Stimulated activated CD4-positive, alpha-beta T cell treated with anti-CD3 and anti-CD28 coated beads, Interleukin-1b, Interleukin-23, amount 100 ng/mL, for 24 hours (primary cell): Measurements from ENCODE around the gene SLC35E2B.
"Not testable (repeated sequence)": the region's sequence is repeated elsewhere in the genome, so short reads cannot be mapped to it uniquely, and the experiment has no call there.

Source experiments
- DNase-seq, 4 experiments: peaks; one replicate each; pipeline ENCODE4 v3.0.0-alpha.2; 2020; ENCODE audit warnings: low read depth in 4 of 4, low spot score in 1 of 4

Gene SLC35E2B

DNA sequence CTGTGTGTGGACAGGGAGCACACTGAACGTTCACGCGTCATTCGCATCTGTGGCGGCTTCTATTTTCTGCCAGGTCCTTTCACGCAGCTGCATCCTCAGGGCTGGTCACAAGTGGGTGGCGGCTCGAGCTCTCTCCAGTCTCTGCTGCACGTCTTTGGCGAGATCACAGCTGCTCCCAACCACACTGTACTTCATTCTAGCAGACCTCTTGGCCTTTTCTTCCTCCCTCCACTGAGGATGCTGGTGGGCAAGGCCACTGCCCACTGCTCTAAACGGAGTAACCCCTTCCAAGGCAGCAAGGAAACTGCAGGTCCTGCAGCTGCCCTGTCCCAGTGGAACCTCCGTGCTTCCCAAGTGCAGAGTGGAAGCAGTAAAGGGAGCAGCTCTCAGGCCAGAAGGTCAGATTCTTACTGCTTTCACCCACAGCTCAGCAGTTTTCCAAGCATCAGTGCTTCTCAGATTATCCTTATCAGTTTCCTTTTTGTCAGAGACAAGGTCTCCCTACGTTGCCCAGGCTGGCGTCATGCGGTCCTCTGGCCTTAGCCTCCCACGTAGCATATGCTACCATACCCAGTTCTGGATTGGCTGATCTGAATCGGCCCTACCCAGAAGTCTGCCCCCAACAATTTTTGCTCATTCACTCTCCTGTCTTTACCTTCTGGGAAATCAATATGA, 44.9 kb downstream of the SLC35E2B start:
- DNase-seq: not testable (repeated sequence)

DNA sequence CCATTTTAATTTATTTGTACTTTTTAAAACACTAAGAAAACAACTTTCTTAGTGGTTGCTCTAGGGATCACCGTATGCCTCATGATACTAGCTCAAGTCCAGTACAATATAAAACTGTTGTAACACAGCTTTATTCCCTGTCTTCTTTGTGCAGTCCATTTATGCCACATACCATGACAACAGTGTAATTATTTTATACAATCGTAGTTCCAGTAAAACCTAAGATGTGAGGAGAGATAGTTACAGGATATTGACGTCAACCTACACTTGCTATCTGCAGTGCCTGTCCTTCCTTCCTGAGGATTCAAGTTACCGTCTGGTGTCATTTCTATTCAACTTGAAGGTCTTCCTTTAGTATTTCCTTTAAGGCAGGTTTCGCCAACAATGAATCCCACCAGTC, 46.3 kb downstream of the SLC35E2B start:
- not testable (repeated sequence) for DNase-seq

DNA sequence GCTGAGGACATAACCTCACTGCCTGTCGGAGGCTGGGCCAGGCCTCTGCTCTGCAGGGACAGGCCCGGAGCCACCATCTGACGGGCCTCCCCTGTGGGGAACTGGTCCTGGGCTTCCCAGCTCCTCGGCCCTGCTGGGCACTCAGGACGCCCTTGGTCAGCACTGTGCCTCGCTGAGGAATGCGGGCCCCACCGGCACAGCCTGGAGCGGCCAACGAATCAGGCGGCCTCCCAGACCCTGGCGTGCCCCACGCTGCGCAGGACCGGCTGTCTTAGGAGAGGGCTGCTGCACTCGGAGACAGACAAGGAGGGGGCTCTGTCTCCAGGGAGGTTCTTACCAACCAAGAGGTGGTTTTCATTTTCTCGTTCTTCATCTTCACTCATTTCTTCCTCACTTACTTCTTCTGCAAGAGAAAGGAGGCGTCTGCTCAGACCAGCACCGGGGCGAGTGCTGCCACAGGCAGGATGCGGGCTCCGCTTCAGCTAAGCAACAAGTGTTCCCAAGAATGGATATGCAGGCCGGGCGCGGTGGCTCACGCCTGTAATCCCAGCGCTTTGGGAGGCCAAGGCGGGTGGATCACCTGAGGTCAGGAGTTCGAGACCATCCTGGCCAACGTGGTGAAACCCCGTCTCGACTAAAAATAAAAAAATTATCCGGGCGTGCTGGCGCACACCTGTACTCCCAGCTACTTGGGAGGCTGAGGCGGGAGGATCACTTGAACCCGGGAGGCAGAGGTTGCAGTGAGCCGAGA, 51.7 kb downstream of the SLC35E2B start:
- DNase-seq: not testable (repeated sequence)

DNA sequence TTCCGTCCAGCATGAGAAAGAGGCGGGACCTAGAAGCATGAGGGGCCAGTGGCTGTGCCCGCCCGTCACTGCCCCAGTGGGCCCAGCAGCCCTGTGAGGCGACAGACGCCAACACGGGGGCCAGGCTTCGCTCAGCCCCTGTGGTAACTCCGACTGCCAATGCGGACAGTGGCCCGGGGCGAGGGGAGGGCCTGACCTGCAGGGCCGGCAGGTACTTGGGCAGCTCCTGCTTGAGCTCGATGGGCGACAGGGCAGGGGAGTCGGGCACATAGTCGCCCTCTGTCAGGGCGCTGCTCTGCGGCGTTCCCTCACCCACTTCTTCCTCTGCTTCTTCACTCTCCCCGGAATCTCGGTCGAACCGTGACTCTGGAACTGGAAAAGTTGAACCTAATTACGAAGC, 52.5 kb downstream of the SLC35E2B start:
- DNase-seq: not testable (repeated sequence)

DNA sequence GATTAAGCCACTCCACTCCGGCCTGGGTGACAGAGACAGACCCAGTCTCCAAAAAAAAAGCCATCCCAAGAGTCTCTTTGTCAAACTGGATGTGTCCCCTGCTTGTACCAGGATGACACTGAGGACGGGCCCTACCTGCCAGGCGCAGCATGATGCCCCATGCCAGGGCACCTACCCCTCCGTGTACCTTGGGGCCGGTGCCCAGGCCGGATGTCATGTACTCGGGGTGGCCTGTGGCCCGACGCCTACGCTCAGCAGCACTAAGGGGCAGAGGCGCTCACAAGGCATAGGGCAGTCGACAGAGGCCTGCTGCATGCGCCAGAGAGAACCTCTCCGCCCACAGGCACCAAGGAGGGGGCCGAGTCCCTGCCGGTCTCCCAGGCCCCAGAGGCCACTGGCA, 53.2 kb downstream of the SLC35E2B start:
- DNase-seq: not testable (repeated sequence)

DNA sequence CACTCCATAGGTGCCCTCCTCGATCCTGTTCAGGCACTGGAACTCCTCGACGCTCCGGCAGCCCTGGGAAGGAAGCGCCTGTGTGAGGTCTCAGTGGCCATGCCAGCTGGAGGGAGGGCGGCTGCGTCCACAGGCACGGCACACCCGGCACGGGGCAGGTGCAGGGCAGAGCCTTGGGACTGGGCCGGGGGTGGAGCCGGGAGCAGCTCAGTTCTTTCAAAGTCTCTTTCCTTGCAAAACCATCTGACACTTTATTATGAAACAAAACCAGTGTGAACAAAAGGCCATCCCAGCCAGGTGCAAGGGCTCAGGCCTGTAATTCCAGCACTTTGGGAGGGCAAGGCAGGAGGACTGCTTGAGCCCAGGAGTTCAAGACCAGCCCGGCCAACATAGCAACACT, 54.1 kb downstream of the SLC35E2B start:
- DNase-seq: not testable (repeated sequence)

DNA sequence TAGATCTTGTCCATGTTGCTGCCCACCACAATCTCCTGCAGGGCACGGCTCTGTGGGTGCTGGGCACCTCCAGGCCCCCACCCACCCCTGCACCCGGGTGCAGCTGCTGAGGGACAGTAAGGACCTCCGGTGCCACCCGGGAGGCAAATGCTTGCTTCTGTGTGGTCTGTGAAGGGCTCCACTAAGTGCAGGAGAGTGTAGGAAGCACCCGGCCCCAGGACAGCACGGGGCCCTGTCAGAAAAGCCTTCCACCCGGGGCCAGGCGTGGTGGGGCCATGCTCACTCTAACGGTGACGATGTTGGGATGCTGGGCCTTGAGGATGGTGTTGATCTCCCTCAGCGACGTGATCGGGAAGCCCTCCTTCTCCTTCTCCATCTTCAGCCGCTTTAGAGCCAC, 55.1 kb downstream of the SLC35E2B start:
- not testable (repeated sequence) for DNase-seq

DNA sequence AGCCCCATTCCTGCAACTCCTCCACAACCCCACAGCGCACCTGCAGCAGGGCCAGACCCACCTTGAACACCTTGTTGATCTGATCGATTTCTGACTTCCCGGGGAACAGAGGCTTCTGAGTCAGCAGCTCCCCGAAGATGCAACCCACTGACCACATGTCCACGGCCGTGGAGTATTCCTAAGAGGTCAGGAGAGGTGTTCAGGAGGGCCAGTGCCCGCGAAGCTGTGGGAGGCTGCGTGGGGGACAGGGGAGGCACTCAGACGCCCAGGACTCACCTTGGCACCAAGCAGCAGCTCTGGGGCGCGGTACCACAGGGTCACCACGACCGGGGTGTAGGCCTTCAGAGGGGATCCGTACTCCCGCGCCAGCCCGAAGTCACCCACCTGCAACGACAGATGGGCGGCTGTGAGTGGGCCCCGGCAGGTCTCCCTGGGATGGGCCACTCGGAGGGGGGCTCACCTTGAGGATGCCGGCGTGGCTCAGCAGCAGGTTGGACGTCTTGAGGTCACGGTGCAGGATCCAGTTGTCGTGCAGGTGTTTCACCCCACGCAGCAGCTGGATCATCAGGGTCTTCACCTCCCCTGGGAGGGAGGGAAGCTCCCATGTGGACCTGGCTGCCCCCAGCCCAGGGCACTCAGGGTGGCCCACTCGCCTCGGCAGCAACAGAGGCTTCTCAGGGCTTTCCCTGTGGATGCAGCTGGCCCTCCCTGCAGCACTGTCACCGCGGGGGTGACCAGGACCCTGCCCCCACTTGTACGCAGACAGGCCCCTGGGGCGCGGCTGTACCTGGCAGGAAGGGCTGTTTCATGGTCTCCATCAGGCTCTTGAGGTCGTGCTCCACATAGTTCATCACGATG, 55.7 kb downstream of the SLC35E2B start:
- not testable (repeated sequence) for DNase-seq

DNA sequence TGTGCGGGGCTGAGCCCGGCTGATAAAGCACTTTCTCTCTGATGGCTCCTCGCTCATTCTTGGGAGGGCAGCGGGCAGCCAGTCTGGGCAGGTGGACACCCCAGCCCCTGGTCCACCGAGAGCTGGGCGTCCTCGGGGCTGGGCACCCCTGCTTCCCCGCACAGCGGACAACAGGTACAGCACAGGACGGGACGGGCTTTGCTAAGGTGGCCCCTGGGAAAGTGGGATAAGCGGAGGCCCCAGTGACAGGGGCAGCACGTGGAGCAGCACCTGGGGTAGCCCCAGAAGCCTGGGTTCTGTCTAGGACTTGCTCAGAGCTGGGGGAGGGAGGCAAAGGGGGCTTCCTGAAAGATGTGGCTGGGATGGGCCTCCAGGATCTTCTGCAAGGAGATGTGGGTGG, 58.0 kb downstream of the SLC35E2B start:
- DNase-seq: not testable (repeated sequence)

DNA sequence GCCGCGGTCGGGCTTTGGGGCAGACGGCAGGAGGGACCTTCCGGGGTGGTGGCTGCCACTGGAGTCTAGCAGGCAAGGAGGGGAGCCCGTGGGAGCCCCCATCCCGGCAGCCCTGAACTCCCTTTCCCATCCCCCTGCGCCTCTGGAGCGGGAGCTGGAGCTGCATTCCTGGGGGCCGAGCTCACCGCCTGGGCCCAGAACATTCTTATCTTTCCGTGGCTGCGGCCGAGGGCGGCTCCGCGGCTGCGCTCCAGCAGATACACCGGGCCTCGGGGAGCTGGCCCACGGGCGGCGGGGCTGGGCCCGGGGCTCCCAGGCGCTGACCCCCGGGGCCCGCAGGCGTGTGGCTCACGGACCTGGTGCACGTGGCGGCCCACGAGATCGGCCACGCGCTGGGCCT, 59.2 kb downstream of the SLC35E2B start:
- DNase-seq: not testable (repeated sequence)

DNA sequence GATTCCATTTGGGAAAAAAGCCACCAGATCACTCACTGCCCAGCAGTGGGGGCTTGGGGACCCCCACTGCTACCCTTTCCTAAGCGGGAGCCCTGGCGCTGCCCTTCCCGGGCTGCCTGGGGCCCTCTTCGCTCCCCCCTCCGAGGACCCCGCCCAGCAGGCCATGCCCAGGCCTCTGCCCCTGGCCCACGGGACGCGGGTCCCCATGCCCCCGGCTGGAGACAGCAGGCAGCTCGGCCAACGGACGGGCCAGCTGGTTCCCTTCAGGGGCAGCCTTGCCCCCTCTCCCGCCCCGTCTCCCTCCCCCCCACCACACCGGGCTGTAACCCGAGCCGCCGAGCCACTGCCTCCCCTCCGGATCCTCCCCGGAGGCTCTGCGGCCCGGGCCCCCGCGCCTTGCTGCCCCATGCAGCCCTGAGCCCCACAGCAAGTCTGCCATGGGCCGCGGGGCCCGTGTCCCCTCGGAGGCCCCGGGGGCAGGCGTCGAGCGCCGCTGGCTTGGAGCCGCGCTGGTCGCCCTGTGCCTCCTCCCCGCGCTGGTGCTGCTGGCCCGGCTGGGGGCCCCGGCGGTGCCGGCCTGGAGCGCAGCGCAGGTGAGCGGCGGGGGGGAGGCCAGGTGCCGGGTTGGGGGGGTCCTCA, 60.7 kb downstream of the SLC35E2B start, which contains the start of gene MMP23B:
Gene MMP23B, plus strand, starts transcription at position 392 of the 639 bp plus-strand sequence. Its CDS starts 46 bp downstream, at position 438.
- no peak for DNase-seq

DNA sequence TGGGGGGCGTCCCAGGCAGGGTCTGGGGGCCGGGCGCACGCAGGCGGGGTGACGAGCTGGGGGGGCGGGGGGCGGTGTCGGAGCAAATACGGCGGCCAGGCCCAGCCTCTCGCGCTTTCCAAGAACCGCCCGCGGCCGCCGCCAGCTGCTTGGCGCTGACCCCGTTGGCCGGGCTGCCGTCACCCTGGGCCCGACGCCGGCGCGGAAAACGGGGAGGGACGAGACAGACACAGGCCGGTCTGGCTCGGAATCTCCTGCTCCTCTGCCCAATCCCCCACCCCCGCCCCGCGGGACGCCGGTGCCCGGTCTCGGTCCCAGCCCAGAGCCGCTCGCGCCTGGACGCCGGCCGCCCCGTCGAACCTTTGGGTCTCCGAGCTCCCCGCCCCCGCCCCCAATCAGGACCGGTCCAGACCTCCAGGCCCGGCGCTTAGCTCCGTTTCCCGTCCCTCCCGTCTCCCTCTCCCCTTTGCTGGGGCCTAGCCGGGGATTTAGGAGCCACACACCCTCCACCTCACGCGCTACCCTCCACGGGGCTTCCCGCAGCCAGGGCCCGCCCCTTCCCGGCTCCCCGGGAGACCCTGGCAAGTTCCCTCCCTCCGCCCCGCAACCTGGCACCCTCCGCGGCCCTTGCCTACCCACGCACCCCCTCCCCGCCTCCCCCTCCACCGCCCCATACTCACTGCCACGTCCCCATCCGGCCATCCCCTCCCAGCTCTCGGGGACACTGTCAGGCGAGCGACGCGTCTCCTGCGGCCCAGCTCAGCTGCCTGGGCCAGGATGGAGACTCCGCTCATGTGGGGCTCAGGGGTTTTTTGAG, 61.4 kb downstream of the SLC35E2B start:
- DNase-seq: no peak

DNA sequence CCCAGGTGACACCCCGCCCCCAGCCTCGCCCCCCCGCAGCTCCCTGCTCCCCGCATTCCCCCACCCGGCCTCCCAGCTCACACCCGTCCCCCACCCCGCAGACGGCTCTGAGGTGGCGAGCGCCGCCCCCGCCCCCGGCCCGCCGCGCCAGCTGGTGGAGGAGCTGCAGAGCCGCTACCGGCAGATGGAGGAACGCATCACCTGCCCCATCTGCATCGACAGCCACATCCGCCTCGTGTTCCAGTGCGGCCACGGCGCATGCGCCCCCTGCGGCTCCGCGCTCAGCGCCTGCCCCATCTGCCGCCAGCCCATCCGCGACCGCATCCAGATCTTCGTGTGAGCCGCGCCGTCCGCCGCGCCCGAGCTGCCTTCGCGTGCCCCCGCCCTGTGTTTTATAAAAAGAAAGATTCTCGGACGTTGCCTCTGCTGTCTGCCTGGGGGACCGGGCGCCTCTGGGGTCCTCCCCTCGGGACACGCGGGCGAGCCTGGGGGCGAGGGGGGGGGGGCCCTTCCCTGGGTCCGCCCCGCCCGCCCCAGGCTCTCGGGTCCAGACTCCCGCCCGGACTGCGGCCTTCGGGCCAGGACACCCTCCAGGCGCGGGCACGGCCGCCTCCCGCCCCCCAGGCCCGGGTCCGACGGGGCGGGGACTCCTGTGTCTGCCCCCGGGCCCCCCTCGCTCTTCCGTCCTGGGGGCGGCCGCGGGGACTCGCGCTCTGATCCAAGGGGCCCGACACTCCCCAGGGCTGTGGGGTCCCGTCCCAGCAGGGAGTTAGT, 62.2 kb downstream of the SLC35E2B start:
- DNase-seq: peak; percentile 63 to 86 (median 77)

DNA sequence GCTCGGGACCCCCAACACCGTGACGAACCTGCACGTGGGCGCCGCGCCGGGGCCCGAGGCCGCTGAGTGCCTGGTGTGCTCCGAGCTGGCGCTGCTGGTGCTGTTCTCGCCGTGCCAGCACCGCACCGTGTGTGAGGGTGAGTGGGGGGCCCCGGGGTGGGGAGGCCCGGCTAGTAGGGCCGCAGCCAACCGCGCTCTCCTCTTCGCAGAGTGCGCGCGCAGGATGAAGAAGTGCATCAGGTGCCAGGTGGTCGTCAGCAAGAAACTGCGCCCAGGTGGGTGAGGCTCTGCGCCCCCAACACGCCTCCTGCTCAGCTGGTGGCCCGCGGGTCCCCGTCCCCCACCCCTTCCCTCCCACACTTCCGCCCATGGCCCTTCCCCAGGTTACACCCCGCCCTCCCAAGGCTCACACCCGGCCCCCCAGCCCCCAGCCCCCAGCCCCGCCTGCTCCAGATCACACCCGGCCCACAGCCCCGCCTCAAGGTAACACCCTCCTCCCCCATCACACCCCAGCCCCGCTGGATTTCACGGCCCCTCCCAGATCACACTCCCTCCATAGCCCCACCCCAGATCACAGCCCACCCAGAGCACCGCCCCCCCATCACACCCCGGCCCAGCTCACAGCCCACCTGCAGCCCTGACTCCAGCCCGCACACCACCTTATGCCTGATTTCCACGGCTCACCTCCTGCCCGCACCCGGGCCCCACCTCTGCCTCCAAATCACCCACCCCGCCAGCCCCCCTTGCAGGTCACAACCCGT, 63.0 kb downstream of the SLC35E2B start:
- peak in 2 of 4 experiments; percentile 31 to 39 for DNase-seq

DNA sequence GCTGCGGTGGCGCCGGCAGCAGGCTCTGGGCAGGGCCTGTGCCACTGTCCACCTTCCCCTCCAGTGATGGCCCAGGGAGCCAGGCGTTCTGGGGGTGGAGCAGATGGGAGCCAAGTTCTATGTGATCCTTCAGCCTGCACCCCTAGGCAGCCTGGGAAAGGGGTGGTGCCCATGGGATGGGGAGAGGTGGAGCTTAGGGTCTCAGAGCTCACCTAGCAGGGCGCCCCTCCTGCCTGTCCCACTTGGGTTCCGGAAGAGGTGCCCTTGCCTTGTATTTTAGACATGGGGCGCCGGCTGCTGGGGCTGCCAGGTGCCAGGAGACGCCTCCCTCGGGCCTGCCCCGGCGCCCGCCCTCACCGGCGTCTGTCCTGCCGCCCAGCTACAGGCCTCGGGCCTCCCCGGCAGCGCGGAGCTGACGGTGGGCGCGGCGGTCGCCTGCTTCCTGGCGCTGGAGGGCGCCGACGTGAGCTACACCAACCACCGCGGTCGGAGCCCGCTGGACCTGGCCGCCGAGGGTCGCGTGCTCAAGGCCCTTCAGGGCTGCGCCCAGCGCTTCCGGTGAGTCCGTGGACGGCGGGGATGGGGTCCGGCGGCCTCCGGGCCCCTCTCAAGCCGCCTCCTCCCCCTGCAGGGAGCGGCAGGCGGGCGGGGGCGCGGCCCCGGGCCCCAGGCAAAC, 63.7 kb downstream of the SLC35E2B start:
- DNase-seq: peak in 1 of 4 experiments; percentile 25

DNA sequence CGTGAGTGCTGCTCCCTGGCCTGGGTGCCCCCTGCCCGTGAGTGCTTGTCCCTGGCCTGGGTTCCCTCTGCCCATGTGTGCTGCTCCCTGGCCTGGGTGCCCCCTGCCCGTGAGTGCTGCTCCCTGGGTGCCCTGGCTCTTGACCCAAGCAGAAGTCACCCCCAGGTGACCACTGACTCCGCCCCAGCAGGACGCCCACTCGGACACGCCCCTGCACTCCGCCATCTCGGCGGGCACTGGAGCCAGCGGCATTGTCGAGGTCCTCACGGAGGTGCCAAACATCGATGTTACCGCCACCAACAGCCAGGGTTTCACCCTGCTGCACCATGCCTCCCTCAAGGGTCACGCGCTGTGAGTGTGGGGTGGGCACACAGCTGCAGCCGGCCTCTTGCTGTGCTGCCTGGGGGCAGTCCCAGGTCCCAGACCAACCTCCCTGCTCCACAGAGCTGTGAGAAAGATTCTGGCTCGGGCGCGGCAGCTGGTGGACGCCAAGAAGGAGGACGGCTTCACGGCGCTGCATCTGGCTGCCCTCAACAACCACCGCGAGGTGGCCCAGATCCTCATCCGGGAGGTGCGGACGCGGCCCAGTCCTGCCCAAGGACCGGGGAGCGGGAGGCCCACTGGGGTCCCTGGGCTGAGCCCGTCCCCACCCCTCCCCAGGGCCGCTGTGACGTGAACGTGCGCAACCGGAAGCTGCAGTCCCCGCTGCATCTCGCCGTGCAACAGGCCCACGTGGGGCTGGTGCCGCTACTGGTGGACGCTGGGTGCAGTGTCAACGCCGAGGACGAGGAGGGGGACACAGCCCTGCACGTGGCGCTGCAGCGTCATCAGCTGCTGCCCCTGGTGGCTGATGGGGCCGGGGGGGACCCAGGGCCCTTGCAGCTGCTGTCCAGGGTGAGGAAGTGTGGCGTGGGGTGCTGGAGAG, 64.5 kb downstream of the SLC35E2B start:
- DNase-seq: no peak

DNA sequence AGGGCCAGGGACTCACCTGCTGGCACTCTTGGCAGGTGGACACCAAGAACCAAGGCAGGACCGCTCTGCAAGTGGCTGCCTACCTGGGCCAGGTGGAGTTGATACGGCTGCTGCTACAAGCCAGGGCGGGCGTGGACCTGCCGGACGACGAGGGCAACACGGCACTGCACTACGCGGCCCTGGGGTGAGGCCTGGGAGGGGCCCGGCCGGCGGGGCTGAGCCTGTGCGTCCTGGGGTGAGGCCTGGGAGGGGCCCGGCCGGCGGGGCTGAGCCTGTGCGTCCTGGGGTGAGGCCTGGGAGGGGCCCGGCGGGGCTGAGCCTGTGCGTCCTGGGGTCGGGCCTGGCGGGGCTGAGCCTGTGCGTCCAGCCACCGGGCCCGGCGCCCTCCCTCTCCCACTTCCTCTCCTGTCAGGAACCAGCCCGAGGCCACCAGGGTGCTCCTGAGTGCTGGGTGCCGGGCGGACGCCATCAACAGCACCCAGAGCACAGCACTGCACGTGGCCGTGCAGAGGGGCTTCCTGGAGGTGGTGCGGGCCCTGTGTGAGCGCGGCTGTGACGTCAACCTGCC, 65.2 kb downstream of the SLC35E2B start:
- no peak for DNase-seq
